GM12874 (cell line): ENCODE results near the gene JPH3.

ENCODE experiments used
- CTCF ChIP-seq: IDR thresholded peaks from 2 replicates; pipeline ENCODE4 v1.5.1; 2011; ENCODE audit warnings: low read depth, mild to moderate bottlenecking, control low read depth, low read length, moderate library complexity; ENCODE audit not compliant: insufficient read depth

The JPH3 gene

GRCh38 chr16:87560428-87561199 lies 41.7 kb upstream of the JPH3 start:
- no peak for TF ChIP-seq CTCF

GRCh38 chr16:87561200-87562105 lies 40.9 kb upstream of the JPH3 start:
- TF ChIP-seq CTCF, result no peak

GRCh38 chr16:87562201-87562600 lies 40.1 kb upstream of the JPH3 start:
- TF ChIP-seq CTCF, result no peak

GRCh38 chr16:87563022-87563421 lies 39.3 kb upstream of the JPH3 start:
- TF ChIP-seq CTCF, result no peak

- TF ChIP-seq CTCF, result no peak
These were observed 38.4 kb upstream of the JPH3 start for GRCh38 chr16:87563714-87564523.

GRCh38 chr16:87564524-87564778 lies 37.9 kb upstream of the JPH3 start:
- no peak for TF ChIP-seq CTCF
